ENCODE data around the gene RBM27.
"Not testable (repeated sequence)": the region's sequence is repeated elsewhere in the genome, so short reads cannot be mapped to it uniquely, and the experiment has no call there.

RBM27 gene

GRCh38 chr5:146209714-146210113, 6.3 kb downstream of the RBM27 start:
- no peak overlapping the region for H3K4me3 ChIP-seq (ENCODE audit: low read depth, low read length)
- no peaks in the 10 kb centered on the region for H3K9me3 ChIP-seq (ENCODE audit: control insufficient read depth, insufficient read depth, low read length)
- H3K27me3 ChIP-seq (ENCODE audit: control insufficient read depth, insufficient read depth, low read length), result no peaks in the 10 kb centered on the region
- H3K36me3 ChIP-seq (ENCODE audit: control insufficient read depth, insufficient read depth, low read length), result no peaks in the 10 kb centered on the region
- no peaks in the 10 kb centered on the region for H3K4me1 ChIP-seq (ENCODE audit: control insufficient read depth, insufficient read depth, low read length)
- H3K9ac ChIP-seq (ENCODE audit: low read depth, low read length), result no peak overlapping the region

- H3K27me3 ChIP-seq (ENCODE audit: control insufficient read depth, insufficient read depth, low read length); H3K4me3 ChIP-seq (ENCODE audit: low read depth, low read length); H3K36me3 ChIP-seq (ENCODE audit: control insufficient read depth, insufficient read depth, low read length); H3K9ac ChIP-seq (ENCODE audit: low read depth, low read length); H3K4me1 ChIP-seq (ENCODE audit: control insufficient read depth, insufficient read depth, low read length); H3K9me3 ChIP-seq (ENCODE audit: control insufficient read depth, insufficient read depth, low read length): not testable (repeated sequence)
Measured at GRCh38 chr5:146210810-146211209, 7.4 kb downstream of the RBM27 start.

GRCh38 chr5:146213210-146213826, 9.9 kb downstream of the RBM27 start:
- H3K4me1 ChIP-seq (ENCODE audit: control insufficient read depth, insufficient read depth, low read length), result no peaks in the 10 kb centered on the region
- no peak overlapping the region for H3K9ac ChIP-seq (ENCODE audit: low read depth, low read length)
- H3K36me3 ChIP-seq (ENCODE audit: control insufficient read depth, insufficient read depth, low read length), result no peaks in the 10 kb centered on the region
- no peak overlapping the region for H3K4me3 ChIP-seq (ENCODE audit: low read depth, low read length)
- no peaks in the 10 kb centered on the region for H3K9me3 ChIP-seq (ENCODE audit: control insufficient read depth, insufficient read depth, low read length)
- no peaks in the 10 kb centered on the region for H3K27me3 ChIP-seq (ENCODE audit: control insufficient read depth, insufficient read depth, low read length)

GRCh38 chr5:146214881-146215280, 11.5 kb downstream of the RBM27 start:
- not testable (repeated sequence) for H3K9me3 ChIP-seq (ENCODE audit: control insufficient read depth, insufficient read depth, low read length); H3K4me1 ChIP-seq (ENCODE audit: control insufficient read depth, insufficient read depth, low read length); H3K36me3 ChIP-seq (ENCODE audit: control insufficient read depth, insufficient read depth, low read length); H3K4me3 ChIP-seq (ENCODE audit: low read depth, low read length); H3K9ac ChIP-seq (ENCODE audit: low read depth, low read length); H3K27me3 ChIP-seq (ENCODE audit: control insufficient read depth, insufficient read depth, low read length)

- no peak overlapping the region for H3K4me3 ChIP-seq (ENCODE audit: low read depth, low read length)
- no peaks in the 10 kb centered on the region for H3K27me3 ChIP-seq (ENCODE audit: control insufficient read depth, insufficient read depth, low read length)
- no peaks in the 10 kb centered on the region for H3K4me1 ChIP-seq (ENCODE audit: control insufficient read depth, insufficient read depth, low read length)
- no peak overlapping the region for H3K9ac ChIP-seq (ENCODE audit: low read depth, low read length)
- no peaks in the 10 kb centered on the region for H3K9me3 ChIP-seq (ENCODE audit: control insufficient read depth, insufficient read depth, low read length)
- H3K36me3 ChIP-seq (ENCODE audit: control insufficient read depth, insufficient read depth, low read length), result peaks cover 4% of the 10 kb centered on the region
Measured at GRCh38 chr5:146218168-146218567, 14.8 kb downstream of the RBM27 start.

GRCh38 chr5:146219243-146219642, 15.8 kb downstream of the RBM27 start:
- Histone ChIP-seq H3K9me3 (ENCODE audit: control insufficient read depth, insufficient read depth, low read length) (no peaks in the 10 kb centered on the region), H3K36me3 (ENCODE audit: control insufficient read depth, insufficient read depth, low read length) (peaks cover 6% of the 10 kb centered on the region), H3K4me1 (ENCODE audit: control insufficient read depth, insufficient read depth, low read length) (no peaks in the 10 kb centered on the region), H3K27me3 (ENCODE audit: control insufficient read depth, insufficient read depth, low read length) (no peaks in the 10 kb centered on the region), H3K4me3 (ENCODE audit: low read depth, low read length) (no peak overlapping the region), H3K9ac (ENCODE audit: low read depth, low read length) (no peak overlapping the region)

GRCh38 chr5:146221234-146221633, 17.8 kb downstream of the RBM27 start:
- no peak overlapping the region for H3K4me3 ChIP-seq (ENCODE audit: low read depth, low read length)
- H3K36me3 ChIP-seq (ENCODE audit: control insufficient read depth, insufficient read depth, low read length), result peaks cover 10% of the 10 kb centered on the region
- no peaks in the 10 kb centered on the region for H3K4me1 ChIP-seq (ENCODE audit: control insufficient read depth, insufficient read depth, low read length)
- H3K9ac ChIP-seq (ENCODE audit: low read depth, low read length), result no peak overlapping the region
- no peaks in the 10 kb centered on the region for H3K27me3 ChIP-seq (ENCODE audit: control insufficient read depth, insufficient read depth, low read length)
- H3K9me3 ChIP-seq (ENCODE audit: control insufficient read depth, insufficient read depth, low read length), result no peaks in the 10 kb centered on the region

GRCh38 chr5:146222005-146222404, 18.6 kb downstream of the RBM27 start:
- peaks cover 10% of the 10 kb centered on the region for H3K36me3 ChIP-seq (ENCODE audit: control insufficient read depth, insufficient read depth, low read length)

GRCh38 chr5:146223179-146223578, 19.8 kb downstream of the RBM27 start:
- H3K9me3 ChIP-seq (ENCODE audit: control insufficient read depth, insufficient read depth, low read length), result no peaks in the 10 kb centered on the region
- no peaks in the 10 kb centered on the region for H3K27me3 ChIP-seq (ENCODE audit: control insufficient read depth, insufficient read depth, low read length)
- H3K4me1 ChIP-seq (ENCODE audit: control insufficient read depth, insufficient read depth, low read length), result no peaks in the 10 kb centered on the region
- no peak overlapping the region for H3K9ac ChIP-seq (ENCODE audit: low read depth, low read length)
- H3K4me3 ChIP-seq (ENCODE audit: low read depth, low read length), result no peak overlapping the region
- H3K36me3 ChIP-seq (ENCODE audit: control insufficient read depth, insufficient read depth, low read length), result peaks cover 10% of the 10 kb centered on the region

More at GRCh38 chr5:146222005-146222404, 18.6 kb downstream of the RBM27 start:
- no peak overlapping the region for H3K9ac ChIP-seq (ENCODE audit: low read depth, low read length)
- H3K4me1 ChIP-seq (ENCODE audit: control insufficient read depth, insufficient read depth, low read length), result no peaks in the 10 kb centered on the region
- H3K27me3 ChIP-seq (ENCODE audit: control insufficient read depth, insufficient read depth, low read length), result no peaks in the 10 kb centered on the region
- H3K4me3 ChIP-seq (ENCODE audit: low read depth, low read length), result no peak overlapping the region
- no peaks in the 10 kb centered on the region for H3K9me3 ChIP-seq (ENCODE audit: control insufficient read depth, insufficient read depth, low read length)

GRCh38 chr5:146229222-146229621, 25.8 kb downstream of the RBM27 start:
- peaks cover 18% of the 10 kb centered on the region for H3K36me3 ChIP-seq (ENCODE audit: control insufficient read depth, insufficient read depth, low read length)
- H3K9ac ChIP-seq (ENCODE audit: low read depth, low read length), result no peak overlapping the region
- H3K9me3 ChIP-seq (ENCODE audit: control insufficient read depth, insufficient read depth, low read length), result no peaks in the 10 kb centered on the region
- H3K4me1 ChIP-seq (ENCODE audit: control insufficient read depth, insufficient read depth, low read length), result no peaks in the 10 kb centered on the region
- H3K27me3 ChIP-seq (ENCODE audit: control insufficient read depth, insufficient read depth, low read length), result no peaks in the 10 kb centered on the region
- no peak overlapping the region for H3K4me3 ChIP-seq (ENCODE audit: low read depth, low read length)

- Histone ChIP-seq H3K4me1 (ENCODE audit: control insufficient read depth, insufficient read depth, low read length) (no peaks in the 10 kb centered on the region), H3K9me3 (ENCODE audit: control insufficient read depth, insufficient read depth, low read length) (no peaks in the 10 kb centered on the region), H3K4me3 (ENCODE audit: low read depth, low read length) (no peak overlapping the region), H3K36me3 (ENCODE audit: control insufficient read depth, insufficient read depth, low read length) (peaks cover 17% of the 10 kb centered on the region), H3K9ac (ENCODE audit: low read depth, low read length) (no peak overlapping the region), H3K27me3 (ENCODE audit: control insufficient read depth, insufficient read depth, low read length) (no peaks in the 10 kb centered on the region)
Measured at GRCh38 chr5:146232223-146232622, 28.8 kb downstream of the RBM27 start.

- H3K27me3 ChIP-seq (ENCODE audit: control insufficient read depth, insufficient read depth, low read length), result no peaks in the 10 kb centered on the region
- H3K36me3 ChIP-seq (ENCODE audit: control insufficient read depth, insufficient read depth, low read length), result peaks cover 26% of the 10 kb centered on the region
- H3K4me1 ChIP-seq (ENCODE audit: control insufficient read depth, insufficient read depth, low read length), result no peaks in the 10 kb centered on the region
- H3K4me3 ChIP-seq (ENCODE audit: low read depth, low read length), result no peak overlapping the region
- no peak overlapping the region for H3K9ac ChIP-seq (ENCODE audit: low read depth, low read length)
- no peaks in the 10 kb centered on the region for H3K9me3 ChIP-seq (ENCODE audit: control insufficient read depth, insufficient read depth, low read length)
Measured at GRCh38 chr5:146233441-146233840, 30.0 kb downstream of the RBM27 start.

All from iPS-15b (cell line).